ENCODE data around the gene DNAJC22.

DNA sequence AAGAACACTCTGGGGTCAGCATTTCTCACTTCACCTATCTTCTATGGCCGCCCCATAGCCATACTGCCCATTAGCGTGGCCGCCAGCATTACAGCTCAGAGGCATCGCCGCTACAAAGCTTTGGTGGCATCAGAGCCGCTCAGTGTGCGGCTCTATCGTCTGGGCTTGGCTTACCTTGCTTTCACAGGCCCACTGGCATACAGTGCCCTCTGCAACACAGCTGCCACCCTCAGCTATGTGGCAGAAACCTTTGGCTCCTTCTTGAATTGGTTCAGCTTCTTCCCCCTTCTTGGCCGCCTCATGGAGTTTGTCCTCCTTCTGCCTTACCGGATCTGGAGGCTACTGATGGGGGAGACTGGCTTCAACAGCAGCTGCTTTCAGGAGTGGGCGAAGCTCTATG is 2.6 kb downstream of the DNAJC22 start:
- TF ChIP-seq TAF1 (IDR thresholded peaks at IDR 0.05; ENCODE audit: borderline replicate concordance, insufficient read depth, low read length) (no peak), POLR2AphosphoS5 (IDR thresholded peaks at IDR 0.05; ENCODE audit: low read depth, low read length) (no peak)

All from PFSK-1 (cell line).